Smooth muscle cell (in vitro differentiated cells): ENCODE measurements around the gene FCMR. TPM values are rescaled to one million over a fixed set of nuclear protein-coding genes. Genes with fewer than 3 reads are reported as not detected.
"Not testable (repeated sequence)": the region's sequence is repeated elsewhere in the genome, so short reads cannot be mapped to it uniquely, and the experiment has no call there.

Source experiments
- DNase-seq: peaks from one replicate; lab custom pipeline; 2025; ENCODE audit not compliant: unreplicated experiment; lab: John Stamatoyannopoulos, UW
- H2AFZ ChIP-seq: fragments of 200-600 bp; sonication (generic); 2 replicates; pipeline ENCODE4 v1.6.0; 2016; ENCODE audit warnings: antibody characterized with exemption, low read depth, mild to moderate bottlenecking
- H3F3A ChIP-seq: fragments of 200-600 bp; sonication (generic); 2 replicates; pipeline ENCODE4 v1.6.0; 2017; ENCODE audit warnings: antibody characterized with exemption, low read depth
- H3K27ac ChIP-seq: fragments of 200-600 bp; sonication (generic); 2 replicates; pipeline ENCODE4 v1.5.1; 2016; ENCODE audit warnings: low read depth, mild to moderate bottlenecking
- H3K27me3 ChIP-seq: fragments of 200-600 bp; sonication (generic); 2 replicates; pipeline ENCODE4 v1.6.1; 2016; ENCODE audit warnings: low read depth, mild to moderate bottlenecking
- H3K36me3 ChIP-seq: fragments of 200-600 bp; sonication (generic); 2 replicates; pipeline ENCODE4 v1.5.1; 2016; ENCODE audit warnings: low read depth
- H3K4me1 ChIP-seq: fragments of 200-600 bp; sonication (generic); 2 replicates; pipeline ENCODE4 v1.5.1; 2016; ENCODE audit warnings: low read depth
- H3K4me2 ChIP-seq: fragments of 200-600 bp; sonication (generic); 2 replicates; pipeline ENCODE4 v1.6.0; 2016; ENCODE audit warnings: mild to moderate bottlenecking
- H3K4me3 ChIP-seq: fragments of 200-600 bp; sonication (generic); 2 replicates; pipeline ENCODE4 v1.5.1; 2016; ENCODE audit warnings: mild to moderate bottlenecking
- H3K79me2 ChIP-seq: fragments of 200-600 bp; sonication (generic); 2 replicates; pipeline ENCODE4 v1.6.0; 2016; ENCODE audit warnings: low read depth, mild to moderate bottlenecking
- H3K9ac ChIP-seq: fragments of 200-600 bp; sonication (generic); 2 replicates; pipeline ENCODE4 v1.6.0; 2016; ENCODE audit warnings: low read depth
- H3K9me3 ChIP-seq: fragments of 200-600 bp; sonication (generic); replicated peaks from 2 replicates; pipeline ENCODE4 v1.5.1; 2016; ENCODE audit warnings: low read depth
- H4K20me1 ChIP-seq: fragments of 200-600 bp; sonication (generic); 2 replicates; pipeline ENCODE4 v1.6.0; 2016; ENCODE audit warnings: low read depth
- WGBS: methylation state at CpG from one replicate; pipeline ENCODE4 v1.1.7; 2016; ENCODE audit warnings: low lambda C conversion rate; 5-methylcytosine and 5-hydroxymethylcytosine counted together
- polyA plus RNA-seq: library from polyadenylated mRNA; unstranded; fragments of >200 nt; fragmentation: Nextera tagmentation; extraction: Ambion mirVana; gene quantifications from 2 replicates; pipeline ENCODE4 v1.2.1, GENCODE V29; 2016
- total RNA-seq: library from RNA; depleted of rRNA; stranded (reverse); fragments of >200 nt; gene quantifications from 2 replicates; pipeline ENCODE4 v1.2.3, GENCODE V29; 2014
- TF ChIP-seq, protein P1 (sequence below): fragments of 200-600 bp; sonication (generic); IDR thresholded peaks from 2 replicates; pipeline ENCODE4 v1.5.1; 2017; ENCODE audit warnings: borderline replicate concordance, mild to moderate bottlenecking, antibody characterized with exemption; ENCODE audit not compliant: insufficient read depth, poor library complexity, severe bottlenecking

The FCMR gene
- total and polyA plus RNA-seq, 2 experiments from 2014 or later = 1.6 TPM; not detected in 1

DNA sequence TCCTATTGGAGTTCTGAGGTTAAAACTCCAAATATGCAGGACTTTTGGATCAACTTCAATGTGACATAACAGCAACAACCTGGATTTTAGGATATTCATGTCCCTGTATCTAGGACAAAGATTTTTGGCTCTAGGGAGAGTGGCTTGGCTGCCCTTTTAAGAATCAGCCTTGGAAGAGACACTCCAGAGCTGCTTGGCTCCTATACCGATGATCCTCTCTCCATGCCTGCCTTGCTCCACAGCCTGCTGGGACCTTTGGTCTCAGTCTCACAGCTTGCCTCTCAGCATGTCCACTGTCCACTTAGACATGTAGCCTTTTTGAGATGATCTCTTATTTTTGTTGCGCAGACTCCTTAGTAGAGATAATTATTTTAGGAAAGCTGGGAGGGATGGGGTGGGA is 4.5 kb upstream of the FCMR start:
- H4K20me1 ChIP-seq = no peaks in the 10 kb centered on the region
- H3K9ac ChIP-seq = no peak overlapping the region
- H3K4me3 ChIP-seq = no peak overlapping the region
- H3K9me3 ChIP-seq = no peaks in the 10 kb centered on the region
- no peaks in the 10 kb centered on the region for H3K4me1 ChIP-seq
- WGBS = 98% methylated on average over 2 of the region's 2 CpGs
- H3K27me3 ChIP-seq = no peaks in the 10 kb centered on the region
- H3F3A ChIP-seq = no peaks in the 10 kb centered on the region
- H3K27ac ChIP-seq = no peak overlapping the region
- no peak overlapping the region for H3K4me2 ChIP-seq
- no peaks in the 10 kb centered on the region for H3K79me2 ChIP-seq
- no peak overlapping the region for H2AFZ ChIP-seq
- DNase-seq = no peak
- TF ChIP-seq, protein P1, sequence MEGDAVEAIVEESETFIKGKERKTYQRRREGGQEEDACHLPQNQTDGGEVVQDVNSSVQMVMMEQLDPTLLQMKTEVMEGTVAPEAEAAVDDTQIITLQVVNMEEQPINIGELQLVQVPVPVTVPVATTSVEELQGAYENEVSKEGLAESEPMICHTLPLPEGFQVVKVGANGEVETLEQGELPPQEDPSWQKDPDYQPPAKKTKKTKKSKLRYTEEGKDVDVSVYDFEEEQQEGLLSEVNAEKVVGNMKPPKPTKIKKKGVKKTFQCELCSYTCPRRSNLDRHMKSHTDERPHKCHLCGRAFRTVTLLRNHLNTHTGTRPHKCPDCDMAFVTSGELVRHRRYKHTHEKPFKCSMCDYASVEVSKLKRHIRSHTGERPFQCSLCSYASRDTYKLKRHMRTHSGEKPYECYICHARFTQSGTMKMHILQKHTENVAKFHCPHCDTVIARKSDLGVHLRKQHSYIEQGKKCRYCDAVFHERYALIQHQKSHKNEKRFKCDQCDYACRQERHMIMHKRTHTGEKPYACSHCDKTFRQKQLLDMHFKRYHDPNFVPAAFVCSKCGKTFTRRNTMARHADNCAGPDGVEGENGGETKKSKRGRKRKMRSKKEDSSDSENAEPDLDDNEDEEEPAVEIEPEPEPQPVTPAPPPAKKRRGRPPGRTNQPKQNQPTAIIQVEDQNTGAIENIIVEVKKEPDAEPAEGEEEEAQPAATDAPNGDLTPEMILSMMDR = no peak
- no peaks in the 10 kb centered on the region for H3K36me3 ChIP-seq

DNA sequence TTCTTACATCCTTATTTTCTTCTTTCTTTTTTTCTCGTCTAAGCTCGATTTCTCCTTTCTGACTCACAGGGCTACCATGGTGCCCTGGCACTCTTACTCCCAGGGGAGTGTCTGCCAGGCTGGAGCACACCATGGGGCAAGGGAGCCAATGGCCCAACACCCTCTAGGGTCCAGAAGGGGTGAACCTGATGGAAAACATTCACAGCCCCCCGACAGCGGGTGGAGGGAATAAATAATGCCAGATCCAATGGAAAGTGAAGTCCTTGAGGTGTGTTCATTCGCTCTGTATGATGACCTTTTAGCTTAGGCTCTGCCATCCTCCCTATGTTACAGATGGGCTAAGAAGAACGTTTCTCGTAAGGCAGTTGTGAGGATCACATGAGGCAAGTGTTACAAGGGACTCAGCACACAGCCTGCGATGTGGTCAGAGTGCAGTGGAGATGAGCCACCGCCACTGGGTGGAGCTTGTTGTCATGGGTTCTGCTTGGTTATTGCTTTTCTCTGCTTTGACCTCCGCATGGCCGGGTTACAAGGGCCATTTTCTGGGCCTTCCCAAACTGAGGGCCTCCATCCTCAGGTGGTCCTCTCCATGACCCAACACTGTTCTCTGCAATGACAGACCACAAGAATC is 3.5 kb upstream of the FCMR start:
- DNase-seq = no peak
- 78% methylated on average over 11 of the region's 11 CpGs for WGBS
- no peaks in the 10 kb centered on the region for H3K27me3 ChIP-seq
- H3K9me3 ChIP-seq = no peaks in the 10 kb centered on the region
- H3K4me2 ChIP-seq = no peak overlapping the region
- no peaks in the 10 kb centered on the region for H3K79me2 ChIP-seq
- H3K27ac ChIP-seq = no peak overlapping the region
- no peaks in the 10 kb centered on the region for H3F3A ChIP-seq
- H2AFZ ChIP-seq = no peak overlapping the region
- H3K4me1 ChIP-seq = no peaks in the 10 kb centered on the region
- no peak overlapping the region for H3K4me3 ChIP-seq
- H3K36me3 ChIP-seq = no peaks in the 10 kb centered on the region
- no peak overlapping the region for H3K9ac ChIP-seq
- TF ChIP-seq, protein P1 = no peak
- no peaks in the 10 kb centered on the region for H4K20me1 ChIP-seq

DNA sequence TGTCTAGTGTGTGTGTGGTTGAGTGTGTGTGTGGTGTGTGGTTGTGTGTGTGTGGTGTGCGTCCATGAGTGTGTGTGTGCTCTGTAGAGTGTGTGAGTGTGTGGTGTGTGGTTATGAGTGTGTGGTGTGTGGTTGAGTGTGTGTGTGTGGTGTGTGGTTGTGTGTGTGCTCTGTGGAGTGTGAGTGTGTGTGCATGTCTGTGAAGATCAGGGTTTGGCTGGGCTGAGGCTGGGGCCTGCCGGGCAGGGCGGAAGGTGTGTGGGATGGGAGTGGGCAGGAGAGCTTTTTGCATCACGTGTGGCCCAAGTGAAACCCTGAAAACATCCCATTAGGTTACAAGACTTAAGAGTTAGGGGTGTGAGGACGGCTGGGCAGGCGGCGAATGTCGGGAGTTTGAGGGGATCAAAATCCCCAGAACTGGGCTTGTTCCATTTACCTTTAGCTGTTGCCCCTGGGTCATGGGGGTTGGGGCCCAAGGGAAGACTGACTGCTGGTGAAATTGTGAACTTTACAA is 2.9 kb upstream of the FCMR start:
- H3K9me3 ChIP-seq = no peaks in the 10 kb centered on the region
- no peak overlapping the region for H3K27ac ChIP-seq
- H3K4me2 ChIP-seq = no peak overlapping the region
- no peaks in the 10 kb centered on the region for H3K27me3 ChIP-seq
- H3K9ac ChIP-seq = no peak overlapping the region
- H3F3A ChIP-seq = no peaks in the 10 kb centered on the region
- TF ChIP-seq, protein P1 = no peak
- no peaks in the 10 kb centered on the region for H3K79me2 ChIP-seq
- no peaks in the 10 kb centered on the region for H3K4me1 ChIP-seq
- H3K4me3 ChIP-seq = no peak overlapping the region
- no peak overlapping the region for H2AFZ ChIP-seq
- no peaks in the 10 kb centered on the region for H3K36me3 ChIP-seq
- 90% methylated on average over 5 of the region's 8 CpGs for WGBS
- DNase-seq = no peak
- no peaks in the 10 kb centered on the region for H4K20me1 ChIP-seq

DNA sequence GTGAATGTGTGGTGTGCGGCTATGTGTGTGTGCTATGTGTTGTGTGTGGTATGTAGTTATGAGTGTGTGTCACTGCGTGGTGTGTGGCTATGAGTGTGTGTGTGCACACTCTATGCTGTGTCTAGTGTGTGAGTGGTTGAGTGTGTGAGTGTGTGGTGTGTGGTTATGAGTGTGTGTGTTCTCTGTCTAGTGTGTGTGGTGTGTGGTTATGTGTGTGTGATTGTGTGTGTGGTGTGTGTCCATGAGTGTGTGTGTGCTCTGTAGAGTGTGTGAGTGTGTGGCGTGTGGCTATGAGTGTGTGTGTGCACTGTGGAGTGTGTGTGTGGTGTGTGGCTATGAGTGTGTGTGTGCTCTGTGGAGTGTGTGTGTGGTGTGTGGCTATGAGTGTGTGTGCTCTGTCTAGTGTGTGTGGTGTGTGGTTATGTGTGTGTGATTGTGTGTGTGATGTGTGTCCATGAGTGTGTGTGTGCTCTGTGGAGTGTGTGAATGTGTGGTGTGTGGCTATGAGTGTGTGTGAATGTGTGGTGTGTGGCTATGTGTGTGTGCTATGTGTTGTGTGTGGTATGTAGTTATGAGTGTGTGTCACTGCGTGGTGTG is 2.3 kb upstream of the FCMR start:
- not testable (repeated sequence) for H2AFZ ChIP-seq, H3K9ac ChIP-seq, H3K9me3 ChIP-seq, H3K4me2 ChIP-seq, H3F3A ChIP-seq, H3K27me3 ChIP-seq, H4K20me1 ChIP-seq, H3K36me3 ChIP-seq, H3K79me2 ChIP-seq, H3K27ac ChIP-seq, H3K4me1 ChIP-seq, H3K4me3 ChIP-seq, DNase-seq
- over 99% methylated on average over 4 of the region's 4 CpGs for WGBS
